Measurements from ENCODE around the gene NF1. TPM values are rescaled to one million over a fixed set of nuclear protein-coding genes. Genes with fewer than 3 reads are reported as not detected.

Gene NF1
- total RNA-seq, 4 donors from 2014 or later, result 41.7 to 69.9 (median 54.4) TPM

GRCh38 chr17:31158746-31159377, 64.1 kb downstream of the NF1 start:
- H3K9me3 ChIP-seq, result no peaks in the 10 kb centered on the region
- H3K4me3 ChIP-seq, result no peak overlapping the region
- no peak for TF ChIP-seq POLR2AphosphoS5 (IDR thresholded peaks at IDR 0.05)
- 60 to 63% methylated on average over 1 of the region's 1 CpG for WGBS, 2 donors (ENCODE audit: low coverage in 1 of 2)
- ATAC-seq, result no peak
- no peak overlapping the region for H3K27ac ChIP-seq
- no peaks in the 10 kb centered on the region for H3K27me3 ChIP-seq
- peaks cover 2 to 31% of the 10 kb centered on the region in 2 donors for H3K36me3 ChIP-seq
- H3K4me1 ChIP-seq, result no peaks in the 10 kb centered on the region

- no peaks in the 10 kb centered on the region for H3K9me3 ChIP-seq
- no peak overlapping the region for H3K27ac ChIP-seq
- H3K27me3 ChIP-seq, result no peaks in the 10 kb centered on the region
- peaks cover 3 to 23% of the 10 kb centered on the region in 2 donors for H3K36me3 ChIP-seq
- no peaks in the 10 kb centered on the region for H3K4me1 ChIP-seq
- no peak for ATAC-seq
- H3K4me3 ChIP-seq, result no peak overlapping the region
- WGBS, 2 donors (ENCODE audit: low coverage in 1 of 2), result 91% methylated on average over 7 of the region's 7 CpGs
- TF ChIP-seq POLR2AphosphoS5 (IDR thresholded peaks at IDR 0.05), result no peak
- no peak for TF ChIP-seq POLR2A (IDR thresholded peaks at IDR 0.05)
- TF ChIP-seq EP300 (IDR thresholded peaks at IDR 0.05), result no peak
- no peak for TF ChIP-seq CTCF (IDR thresholded peaks at IDR 0.05)
These were observed 68.5 kb downstream of the NF1 start for GRCh38 chr17:31163091-31163781.

- no peak overlapping the region for H3K27ac ChIP-seq
- H3K9me3 ChIP-seq, result no peaks in the 10 kb centered on the region
- 91 to 100% methylated on average over 2 to 3 of the region's 3 CpGs for WGBS, 2 donors (ENCODE audit: low coverage in 1 of 2)
- TF ChIP-seq POLR2AphosphoS5 (IDR thresholded peaks at IDR 0.05) (no peak), EP300 (IDR thresholded peaks at IDR 0.05) (no peak), POLR2A (IDR thresholded peaks at IDR 0.05) (no peak), CTCF (IDR thresholded peaks at IDR 0.05) (no peak)
- H3K4me3 ChIP-seq, result no peak overlapping the region
- H3K4me1 ChIP-seq, result no peaks in the 10 kb centered on the region
- peaks cover 3 to 26% of the 10 kb centered on the region in 2 donors for H3K36me3 ChIP-seq
- ATAC-seq, result no peak
- no peaks in the 10 kb centered on the region for H3K27me3 ChIP-seq
These were observed 72.3 kb downstream of the NF1 start for GRCh38 chr17:31167111-31167510.

- Histone ChIP-seq H3K27ac (no peak overlapping the region), H3K36me3 (peaks cover 0 to 11% of the 10 kb centered on the region in 2 donors), H3K9me3 (no peaks in the 10 kb centered on the region), H3K27me3 (no peaks in the 10 kb centered on the region), H3K4me1 (no peaks in the 10 kb centered on the region), H3K4me3 (no peak overlapping the region)
- TF ChIP-seq EP300 (IDR thresholded peaks at IDR 0.05), result no peak
- TF ChIP-seq POLR2AphosphoS5 (IDR thresholded peaks at IDR 0.05), result no peak
- no peak for TF ChIP-seq CTCF (IDR thresholded peaks at IDR 0.05)
- no peak for TF ChIP-seq POLR2A (IDR thresholded peaks at IDR 0.05)
- no peak for ATAC-seq
These were observed 76.9 kb downstream of the NF1 start for GRCh38 chr17:31171701-31172100.

GRCh38 chr17:31172388-31172787, 77.6 kb downstream of the NF1 start:
- ATAC-seq, result no peak
- Histone ChIP-seq H3K4me1 (no peaks in the 10 kb centered on the region), H3K4me3 (no peak overlapping the region), H3K9me3 (no peaks in the 10 kb centered on the region), H3K27ac (no peak overlapping the region), H3K36me3 (peaks cover 0 to 11% of the 10 kb centered on the region in 2 donors), H3K27me3 (no peaks in the 10 kb centered on the region)
- 95 to 96% methylated on average over 7 of the region's 7 CpGs for WGBS, 2 donors (ENCODE audit: low coverage in 1 of 2)
- TF ChIP-seq POLR2AphosphoS5 (IDR thresholded peaks at IDR 0.05), result no peak
- TF ChIP-seq POLR2A (IDR thresholded peaks at IDR 0.05), result no peak

- ATAC-seq, result no peak
- no peak overlapping the region for H3K4me3 ChIP-seq
- no peaks in the 10 kb centered on the region for H3K4me1 ChIP-seq
- WGBS, 2 donors (ENCODE audit: low coverage in 1 of 2), result 82 to 100% methylated on average over 2 of the region's 2 CpGs
- no peaks in the 10 kb centered on the region for H3K9me3 ChIP-seq
- H3K27ac ChIP-seq, result no peak overlapping the region
- H3K36me3 ChIP-seq, result peaks cover 0 to 10% of the 10 kb centered on the region in 2 donors
- TF ChIP-seq CTCF (IDR thresholded peaks at IDR 0.05) (no peak), EP300 (IDR thresholded peaks at IDR 0.05) (no peak), POLR2A (IDR thresholded peaks at IDR 0.05) (no peak), POLR2AphosphoS5 (IDR thresholded peaks at IDR 0.05) (no peak)
- H3K27me3 ChIP-seq, result no peaks in the 10 kb centered on the region
These were observed 79.4 kb downstream of the NF1 start for GRCh38 chr17:31174215-31174614.

All from gastroesophageal sphincter (tissue), 4 donors.